ENCODE data around the gene CYFIP2. TPM values are rescaled to one million over a fixed set of nuclear protein-coding genes. Genes with fewer than 3 reads are reported as not detected.

Gene CYFIP2
- total RNA-seq = 2.4 and 5.7 TPM in 2 replicates

GRCh38 chr5:157265714-157266285 lies at the start of gene CYFIP2:
Gene CYFIP2 (plus strand): TSS chr5:157266123. CDS start chr5:157285362, 19,239 bp downstream.

Other genes starting within 250 kb of the CYFIP2 start
- not detected in 2 replicates for gene HAVCR1, start 207.0 kb upstream of the CYFIP2 start, total RNA-seq
- 0.11 and 1.5 TPM in 2 replicates for gene HAVCR2, start 157.1 kb upstream of the CYFIP2 start, total RNA-seq
- gene MED7, start 123.3 kb upstream of the CYFIP2 start, total RNA-seq = 8.1 and 9.2 TPM in 2 replicates
- gene GARIN3, start 99.9 kb upstream of the CYFIP2 start, total RNA-seq = not detected in 2 replicates
- not detected in 2 replicates for gene ITK, start 85.3 kb upstream of the CYFIP2 start, total RNA-seq
- gene NIPAL4, start 194.1 kb downstream of the CYFIP2 start, total RNA-seq = not detected in 2 replicates